ENCODE data around the gene PPP1R9B. TPM values are rescaled to one million over a fixed set of nuclear protein-coding genes. Genes with fewer than 3 reads are reported as not detected.
A peak's percentile ranks its signal among the peaks of the same experiment; 100 is the strongest.

PPP1R9B gene
- total RNA-seq (22.5 and 26.2 TPM in 2 replicates), polyA plus RNA-seq (5.1 and 6.7 TPM in 2 replicates)

- 2% methylated on average over 42 of the region's 69 CpGs for WGBS (ENCODE audit: low lambda C conversion rate, missing lambda C conversion rate)
- Histone ChIP-seq H3K27me3 (no peaks in the 10 kb centered on the region), H4K20me1 (ENCODE audit: insufficient read depth, poor library complexity, severe bottlenecking) (peaks cover 39% of the 10 kb centered on the region), H3K9me2 (replicated peaks; ENCODE audit: insufficient read depth) (no peaks in the 10 kb centered on the region), H3K4me3 (peak within 1 kb of the TSS; percentile 98), H3K4me2 (peak within 1 kb of the TSS; percentile 98), H3K36me3 (replicated peaks; ENCODE audit: insufficient read depth, low read depth) (no peaks in the 10 kb centered on the region), H3K4me1 (ENCODE audit: insufficient read depth) (peaks cover 34% of the 10 kb centered on the region), H2AFZ (peak within 1 kb of the TSS; percentile 88), H3K27ac (peak within 1 kb of the TSS; percentile 83), H3K9me3 (ENCODE audit: low read depth) (no peaks in the 10 kb centered on the region), H3K79me2 (peaks cover 51% of the 10 kb centered on the region)
- TF ChIP-seq EZH2phosphoT487 (IDR thresholded peaks at IDR 0.05; ENCODE audit: low read depth, severe bottlenecking, unreplicated experiment) (no peak), CTCF (IDR thresholded peaks at IDR 0.05; ENCODE audit: poor library complexity) (no peak), EZH2 (IDR thresholded peaks at IDR 0.05; ENCODE audit: borderline replicate concordance) (no peak)
- DNase-seq (ENCODE audit: low spot score): no peak
Measured at GRCh38 chr17:50150354-50151040, at the start of gene PPP1R9B. Gene PPP1R9B, minus strand, starts transcription at chr17:50150677. Its CDS starts 164 bp downstream, at chr17:50150513.

GRCh38 chr17:50199803-50200456 is 49.5 kb upstream of the PPP1R9B start:
- peak overlapping the region; percentile 15 for H3K4me3 ChIP-seq
- H3K9me3 ChIP-seq (ENCODE audit: low read depth): no peaks in the 10 kb centered on the region
- no peak overlapping the region for H2AFZ ChIP-seq
- H4K20me1 ChIP-seq (ENCODE audit: insufficient read depth, poor library complexity, severe bottlenecking): peaks cover 40% of the 10 kb centered on the region
- H3K27ac ChIP-seq: peak overlapping the region; percentile 88
- H3K9me2 ChIP-seq (replicated peaks; ENCODE audit: insufficient read depth): no peaks in the 10 kb centered on the region
- TF ChIP-seq EZH2 (IDR thresholded peaks at IDR 0.05; ENCODE audit: borderline replicate concordance) (no peak), EZH2phosphoT487 (IDR thresholded peaks at IDR 0.05; ENCODE audit: low read depth, severe bottlenecking, unreplicated experiment) (no peak), CTCF (IDR thresholded peaks at IDR 0.05; ENCODE audit: poor library complexity) (no peak)
- peaks cover 4% of the 10 kb centered on the region for H3K27me3 ChIP-seq
- H3K36me3 ChIP-seq (replicated peaks; ENCODE audit: insufficient read depth, low read depth): no peaks in the 10 kb centered on the region
- 2% methylated on average over 29 of the region's 36 CpGs for WGBS (ENCODE audit: low lambda C conversion rate, missing lambda C conversion rate)
- peak; percentile 97 for DNase-seq (ENCODE audit: low spot score)
- peaks cover 34% of the 10 kb centered on the region for H3K4me1 ChIP-seq (ENCODE audit: insufficient read depth)
- H3K4me2 ChIP-seq: peak overlapping the region; percentile 70
- H3K79me2 ChIP-seq: peaks cover 39% of the 10 kb centered on the region

GRCh38 chr17:50199211-50199802 is 48.8 kb upstream of the PPP1R9B start:
- Histone ChIP-seq H3K4me2 (peak overlapping the region; percentile 70), H3K27me3 (peaks cover 4% of the 10 kb centered on the region), H3K4me1 (ENCODE audit: insufficient read depth) (peaks cover 28% of the 10 kb centered on the region), H3K4me3 (peak overlapping the region; percentile 9), H2AFZ (no peak overlapping the region), H3K9me2 (replicated peaks; ENCODE audit: insufficient read depth) (no peaks in the 10 kb centered on the region), H4K20me1 (ENCODE audit: insufficient read depth, poor library complexity, severe bottlenecking) (peaks cover 42% of the 10 kb centered on the region), H3K36me3 (replicated peaks; ENCODE audit: insufficient read depth, low read depth) (no peaks in the 10 kb centered on the region), H3K9me3 (ENCODE audit: low read depth) (no peaks in the 10 kb centered on the region), H3K79me2 (peaks cover 39% of the 10 kb centered on the region), H3K27ac (peak overlapping the region; percentile 88)
- no peak for TF ChIP-seq EZH2phosphoT487 (IDR thresholded peaks at IDR 0.05; ENCODE audit: low read depth, severe bottlenecking, unreplicated experiment)
- no peak for TF ChIP-seq EZH2 (IDR thresholded peaks at IDR 0.05; ENCODE audit: borderline replicate concordance)
- no peak for DNase-seq (ENCODE audit: low spot score)
- WGBS (ENCODE audit: low lambda C conversion rate, missing lambda C conversion rate): 38% methylated on average over 26 of the region's 41 CpGs

All from hepatocyte (in vitro differentiated cells).